Thoracic aorta (tissue), 2 donors: Measurements from ENCODE around the gene RAB27B. TPM values are rescaled to one million over a fixed set of nuclear protein-coding genes. Genes with fewer than 3 reads are reported as not detected.

Experiments
- ATAC-seq: fragments of 150-250 bp; one replicate; pipeline ENCODE4 v1.8.0; 2017; ENCODE audit warnings: low read depth; ENCODE audit not compliant: insufficient number of reproducible peaks, low FRiP score
- DNase-seq: peaks from one replicate; pipeline ENCODE4 v3.0.0-alpha.2; 2020; ENCODE audit warnings: low spot score
- H3K27ac ChIP-seq, 2 donors: fragments of 200-600 bp; sonication (generic); 1 replicate in 1 of 2; 2 replicates in 1 of 2; pipeline ENCODE4 v1.5.1; 2016; ENCODE audit warnings: mild to moderate bottlenecking in 2 of 2, moderate library complexity in 2 of 2
- H3K27me3 ChIP-seq: fragments of 200-600 bp; sonication (generic); replicated peaks from 2 replicates; pipeline ENCODE4 v1.6.0; 2016; ENCODE audit warnings: mild to moderate bottlenecking; ENCODE audit not compliant: insufficient read depth
- H3K36me3 ChIP-seq: fragments of 200-600 bp; sonication (generic); one replicate; pipeline ENCODE4 v1.5.1; 2016
- H3K4me1 ChIP-seq, 2 donors: fragments of 200-600 bp; sonication (generic); 1 replicate in 1 of 2; 2 replicates in 1 of 2; pipeline versions ENCODE4 v1.5.1 to v1.6.0; 2016; ENCODE audit warnings: low read depth in 2 of 2, mild to moderate bottlenecking in 1 of 2; ENCODE audit not compliant: control insufficient read depth in 1 of 2
- H3K4me3 ChIP-seq: fragments of 200-600 bp; sonication (generic); 2 replicates; pipeline ENCODE4 v1.5.1; 2016; ENCODE audit warnings: mild to moderate bottlenecking
- H3K9me3 ChIP-seq: fragments of 200-600 bp; sonication (generic); 2 replicates; pipeline ENCODE4 v1.5.1; 2016
- total RNA-seq, 2 donors: library from RNA; depleted of rRNA; stranded (reverse); fragments of >200 nt; gene quantifications; one replicate each; pipeline versions ENCODE4 v1.1.0 to v1.2.3, GENCODE V29; 2016
- TF ChIP-seq, protein P1 (sequence below): fragments of 200-600 bp; sonication (generic); IDR thresholded peaks from one replicate; pipeline ENCODE4 v1.5.1; 2019; ENCODE audit warnings: antibody characterized with exemption

The RAB27B gene
- total RNA-seq, 2 donors from 2014 or later, result 0.42 to 0.95 TPM

DNA sequence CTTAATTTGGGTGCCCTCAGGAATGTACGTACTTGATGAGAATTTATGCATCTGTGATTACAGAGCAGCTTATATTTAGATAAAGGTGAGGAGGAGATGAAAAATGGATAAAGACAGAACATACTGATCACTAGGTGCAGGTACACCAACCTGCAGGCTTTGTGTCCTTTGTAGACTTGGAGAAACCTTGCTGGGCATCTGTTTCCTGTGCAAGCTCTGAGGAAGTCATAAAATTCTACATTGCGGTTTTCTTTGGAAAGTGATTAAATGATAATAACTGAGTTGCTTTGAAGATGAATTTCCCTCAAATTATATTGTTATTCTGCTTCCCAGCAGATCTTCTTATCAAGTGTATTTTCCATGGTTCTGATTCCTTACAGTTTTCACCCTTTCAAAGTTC is 7.7 kb downstream of the RAB27B start:
- no peak for DNase-seq
- Histone ChIP-seq H3K27me3 (no peaks in the 10 kb centered on the region), H3K27ac (no peak overlapping the region), H3K4me1 (no peaks in the 10 kb centered on the region), H3K36me3 (no peaks in the 10 kb centered on the region), H3K9me3 (no peaks in the 10 kb centered on the region), H3K4me3 (no peak overlapping the region)
- no peak for ATAC-seq
- TF ChIP-seq, protein P1, sequence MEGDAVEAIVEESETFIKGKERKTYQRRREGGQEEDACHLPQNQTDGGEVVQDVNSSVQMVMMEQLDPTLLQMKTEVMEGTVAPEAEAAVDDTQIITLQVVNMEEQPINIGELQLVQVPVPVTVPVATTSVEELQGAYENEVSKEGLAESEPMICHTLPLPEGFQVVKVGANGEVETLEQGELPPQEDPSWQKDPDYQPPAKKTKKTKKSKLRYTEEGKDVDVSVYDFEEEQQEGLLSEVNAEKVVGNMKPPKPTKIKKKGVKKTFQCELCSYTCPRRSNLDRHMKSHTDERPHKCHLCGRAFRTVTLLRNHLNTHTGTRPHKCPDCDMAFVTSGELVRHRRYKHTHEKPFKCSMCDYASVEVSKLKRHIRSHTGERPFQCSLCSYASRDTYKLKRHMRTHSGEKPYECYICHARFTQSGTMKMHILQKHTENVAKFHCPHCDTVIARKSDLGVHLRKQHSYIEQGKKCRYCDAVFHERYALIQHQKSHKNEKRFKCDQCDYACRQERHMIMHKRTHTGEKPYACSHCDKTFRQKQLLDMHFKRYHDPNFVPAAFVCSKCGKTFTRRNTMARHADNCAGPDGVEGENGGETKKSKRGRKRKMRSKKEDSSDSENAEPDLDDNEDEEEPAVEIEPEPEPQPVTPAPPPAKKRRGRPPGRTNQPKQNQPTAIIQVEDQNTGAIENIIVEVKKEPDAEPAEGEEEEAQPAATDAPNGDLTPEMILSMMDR, result no peak

DNA sequence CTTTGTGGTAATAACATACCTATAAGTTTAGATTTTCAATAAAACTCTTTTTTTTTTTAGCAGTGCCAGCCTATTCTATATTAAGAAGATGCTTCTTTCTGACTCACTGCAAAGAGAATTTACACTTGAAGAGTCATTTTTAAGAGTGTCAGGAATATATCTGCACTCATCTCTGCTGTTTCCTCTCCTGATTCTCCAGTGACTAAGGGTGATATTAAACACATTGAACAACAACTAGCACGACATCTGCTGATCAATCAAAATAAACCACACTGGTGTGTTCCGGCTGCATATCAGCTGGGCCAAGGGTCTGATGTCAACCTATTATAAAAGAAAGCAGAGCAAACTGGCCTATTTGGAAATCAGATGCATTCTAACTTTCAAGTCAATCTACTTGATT is 15.0 kb downstream of the RAB27B start:
- TF ChIP-seq, protein P1, result no peak
- Histone ChIP-seq H3K36me3 (no peaks in the 10 kb centered on the region), H3K27ac (no peak overlapping the region), H3K9me3 (no peaks in the 10 kb centered on the region), H3K4me1 (no peaks in the 10 kb centered on the region), H3K4me3 (no peak overlapping the region), H3K27me3 (no peaks in the 10 kb centered on the region)
- no peak for DNase-seq
- no peak for ATAC-seq

DNA sequence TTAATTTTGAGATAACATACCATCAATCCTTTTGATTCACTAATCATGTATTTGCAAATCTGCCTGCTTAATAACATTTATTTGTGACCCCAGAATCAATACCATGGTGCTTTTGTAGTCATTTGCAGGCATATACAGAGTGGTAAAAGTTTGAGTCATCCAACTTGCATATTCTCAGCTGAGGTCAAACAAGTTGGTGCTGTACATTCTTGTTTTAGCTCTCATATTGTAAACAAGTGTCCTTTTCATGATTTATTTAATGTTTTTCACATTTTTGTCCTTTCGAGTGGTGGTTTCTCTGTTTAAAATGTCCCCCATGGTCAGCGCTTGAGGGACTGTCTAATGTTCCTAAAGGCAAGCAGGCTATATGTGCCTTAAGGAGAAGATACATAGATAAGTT is 17.5 kb downstream of the RAB27B start:
- Histone ChIP-seq H3K4me1 (no peaks in the 10 kb centered on the region), H3K4me3 (no peak overlapping the region), H3K36me3 (no peaks in the 10 kb centered on the region), H3K27me3 (no peaks in the 10 kb centered on the region), H3K27ac (no peak overlapping the region), H3K9me3 (no peaks in the 10 kb centered on the region)
- no peak for DNase-seq
- no peak for ATAC-seq
- TF ChIP-seq, protein P1, result no peak

DNA sequence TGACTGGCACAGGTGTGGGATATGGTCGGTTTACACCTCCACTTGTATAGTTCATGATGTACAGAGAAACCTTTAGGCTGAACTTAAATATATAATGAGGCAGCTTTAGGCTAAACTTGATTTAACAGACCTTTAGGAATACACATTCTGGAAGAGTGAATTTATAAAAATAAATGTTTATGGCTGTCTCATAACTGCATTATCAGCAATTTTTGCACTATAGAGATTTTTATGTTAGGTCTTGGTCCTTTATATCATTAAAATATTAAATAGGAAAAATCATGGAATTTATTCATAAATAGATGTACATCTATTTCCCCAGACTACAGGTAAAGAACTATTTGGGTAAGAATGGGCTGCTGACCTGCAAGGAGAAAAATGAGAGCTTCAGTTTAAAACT is 19.8 kb downstream of the RAB27B start:
- DNase-seq (no peak), ATAC-seq (no peak)
- Histone ChIP-seq H3K27ac (no peak overlapping the region), H3K4me1 (no peaks in the 10 kb centered on the region), H3K4me3 (no peak overlapping the region), H3K27me3 (no peaks in the 10 kb centered on the region), H3K9me3 (no peaks in the 10 kb centered on the region), H3K36me3 (no peaks in the 10 kb centered on the region)
- TF ChIP-seq, protein P1, result no peak

DNA sequence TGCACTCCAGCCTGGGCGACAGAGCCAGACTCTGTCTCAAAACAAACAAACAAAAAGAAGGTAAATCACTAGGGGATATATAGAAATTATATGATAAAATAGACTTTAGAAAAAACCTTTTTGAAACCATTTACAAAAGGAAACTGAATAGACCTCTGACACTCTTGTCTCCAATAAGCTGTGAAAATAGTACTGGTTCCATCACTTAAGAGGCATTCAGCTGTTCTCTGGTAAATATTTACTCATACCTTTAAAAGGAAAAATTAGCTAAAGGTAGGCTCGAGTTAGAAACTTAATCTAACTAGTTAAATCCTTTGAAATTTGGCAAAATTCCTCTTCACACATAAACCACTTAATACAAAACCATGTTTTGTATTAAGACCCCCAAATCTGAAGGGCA is 21.4 kb downstream of the RAB27B start:
- TF ChIP-seq, protein P1, result no peak
- no peaks in the 10 kb centered on the region for H3K36me3 ChIP-seq
- no peak for ATAC-seq
- H3K9me3 ChIP-seq, result no peaks in the 10 kb centered on the region
- no peak overlapping the region for H3K4me3 ChIP-seq
- no peaks in the 10 kb centered on the region for H3K4me1 ChIP-seq
- DNase-seq, result no peak
- no peaks in the 10 kb centered on the region for H3K27me3 ChIP-seq
- no peak overlapping the region for H3K27ac ChIP-seq
